Left lung (tissue), 10 donors: Measurements from ENCODE around the gene HEG1. TPM values are rescaled to one million over a fixed set of nuclear protein-coding genes. Genes with fewer than 3 reads are reported as not detected.

Experiments
- ATAC-seq: fragments of 200-7000 bp; cut with Tn5 transposase; one replicate; pipeline ENCODE4 v1.9.1; 2020; ENCODE audit warnings: moderate library complexity
- DNase-seq, 4 donors: peaks; one replicate each; pipeline ENCODE4 v3.0.0-alpha.2; 2013 to 2020
- H3K27ac ChIP-seq, 2 donors: fragments of 200-600 bp; sonication (generic) in 1 of 2; one replicate each; pipeline versions ENCODE4 v1.5.0 to v1.8.0; 2020 to 2021
- H3K27me3 ChIP-seq, 2 donors: fragments of 200-600 bp; sonication (generic) in 1 of 2; one replicate each; pipeline versions ENCODE4 v1.5.0 to v1.8.0; 2020 to 2021
- H3K36me3 ChIP-seq, 2 donors: fragments of 200-600 bp; sonication (generic) in 1 of 2; one replicate each; pipeline versions ENCODE4 v1.5.0 to v1.8.0; 2020 to 2021
- H3K4me1 ChIP-seq, 2 donors: fragments of 200-600 bp; one replicate each; pipeline ENCODE4 v1.8.0; 2021
- H3K4me3 ChIP-seq, 2 donors: fragments of 200-600 bp; sonication (generic) in 1 of 2; one replicate each; pipeline versions ENCODE4 v1.5.0 to v1.8.0; 2020 to 2021; ENCODE audit warnings: mild to moderate bottlenecking in 1 of 2
- H3K9me3 ChIP-seq, 2 donors: fragments of 200-600 bp; sonication (generic) in 1 of 2; one replicate each; pipeline versions ENCODE4 v1.5.0 to v1.8.0; 2020 to 2021
- CTCF ChIP-seq, 2 donors: fragments of 200-600 bp; sonication (generic) in 1 of 2; IDR thresholded peaks; one replicate each; pipeline versions ENCODE4 v1.5.0 to v1.8.0; 2021; ENCODE audit warnings: antibody characterized with exemption in 2 of 2
- intact Hi-C, 2 donors: fragments of 100-400 bp; cut with DNase I; formaldehyde crosslinking; loops; one replicate each; pipeline versions ENCODE4 v1.11.2 to v1.14.2; 2022
- polyA plus RNA-seq, 6 donors: library from polyadenylated mRNA; unstranded; fragments of 120-200 nt; gene quantifications; one replicate each; pipeline ENCODE4 v1.2.1, GENCODE V29; 2013; ENCODE audit not compliant: insufficient read length in 6 of 6
- total RNA-seq, 2 donors: library from RNA; stranded (reverse); fragmentation: NEBNext Ultra II Directional; extraction: Animal tissue kit (Norgen Biotek cat#: 25700); gene quantifications; one replicate each; pipeline ENCODE4 v1.2.1, GENCODE V29; 2021
- donor health status: DM: no; HTN: yes; CAD: no.
- donor health status: DM: no; HTN: no; CAD: no.

HEG1 gene
- total and polyA plus RNA-seq, 8 donors, result 43.8 to 132 (median 58.2) TPM

DNA sequence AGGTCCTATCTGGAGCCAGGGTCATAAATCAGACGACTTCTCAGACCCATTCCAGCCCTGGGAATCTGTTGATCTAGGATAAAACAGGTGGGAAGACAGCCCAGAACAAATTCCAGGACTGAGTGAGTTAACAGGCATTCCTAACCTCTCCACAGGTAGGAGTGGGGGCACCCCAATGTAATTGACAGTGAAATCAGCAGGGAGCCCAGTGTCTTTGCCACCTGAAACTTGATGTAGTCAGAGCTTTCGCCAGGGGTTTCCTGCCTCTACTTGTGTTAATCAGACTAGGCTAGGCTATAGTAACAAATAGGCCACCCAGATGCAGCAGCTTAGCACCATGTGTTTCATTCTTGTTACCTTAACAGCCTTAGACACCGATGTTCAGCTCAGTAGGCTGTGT, 2.7 kb upstream of the HEG1 start:
- no peaks in the 10 kb centered on the region for H3K9me3 ChIP-seq
- H3K4me3 ChIP-seq, result no peak overlapping the region
- no peaks in the 10 kb centered on the region for H3K36me3 ChIP-seq
- ATAC-seq (no peak), DNase-seq (no peak)
- no peak overlapping the region for H3K27ac ChIP-seq
- peaks cover 31 to 61% of the 10 kb centered on the region in 2 donors for H3K4me1 ChIP-seq
- peaks cover 0 to 19% of the 10 kb centered on the region in 2 donors for H3K27me3 ChIP-seq
- no peak for TF ChIP-seq CTCF (IDR thresholded peaks at IDR 0.05)
- intact Hi-C loops, result no loop called here

GRCh38 chr3:125057186-125057850, 1.5 kb upstream of the HEG1 start:
- intact Hi-C loops, result no loop called here
- ATAC-seq, result no peak
- Histone ChIP-seq H3K27ac (no peak overlapping the region), H3K9me3 (no peaks in the 10 kb centered on the region), H3K27me3 (peaks cover 0 to 21% of the 10 kb centered on the region in 2 donors), H3K4me1 (peaks cover 34 to 61% of the 10 kb centered on the region in 2 donors), H3K36me3 (no peaks in the 10 kb centered on the region), H3K4me3 (no peak overlapping the region)
- DNase-seq, result no peak
- TF ChIP-seq CTCF (IDR thresholded peaks at IDR 0.05), result no peak

DNA sequence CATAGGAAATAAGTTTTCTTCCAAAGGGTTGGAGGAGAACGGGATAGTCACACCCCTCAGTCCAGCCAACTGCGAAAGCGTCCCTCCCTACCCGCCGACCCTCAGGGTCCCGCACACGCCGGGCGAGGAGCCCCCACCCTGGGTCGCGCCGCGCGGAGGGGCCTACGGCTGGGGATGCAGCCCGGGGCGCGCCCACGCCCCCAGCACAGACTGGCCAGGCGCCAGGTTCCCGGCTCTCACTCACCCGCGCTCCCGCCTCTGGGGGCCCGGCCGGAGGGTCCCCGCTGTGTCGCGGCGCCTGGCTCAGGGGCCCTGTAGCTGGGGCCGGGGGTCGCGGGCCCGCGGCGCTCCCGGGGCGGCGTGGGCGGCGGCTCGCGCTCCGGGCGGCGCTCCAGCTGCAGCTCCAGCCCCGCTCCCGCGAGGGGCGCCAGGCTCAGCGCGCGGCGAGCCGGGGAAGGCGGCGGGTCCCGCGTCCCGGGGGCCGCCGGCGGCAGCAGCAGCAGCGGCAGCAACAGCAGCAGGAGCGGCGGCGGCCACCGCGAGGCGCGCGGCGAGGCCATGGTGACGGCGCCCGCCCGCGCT, 375 bp downstream of the HEG1 start:
- intact Hi-C loops, result no loop called here
- Histone ChIP-seq H3K27me3 (peaks cover 0 to 32% of the 10 kb centered on the region in 2 donors), H3K4me1 (peaks cover 39 to 62% of the 10 kb centered on the region in 2 donors), H3K4me3 (peak overlapping the region; percentile 69 to 71), H3K27ac (peak overlapping the region; percentile 80 to 87), H3K9me3 (no peaks in the 10 kb centered on the region), H3K36me3 (no peaks in the 10 kb centered on the region)
- ATAC-seq (no peak), DNase-seq (no peak)
- no peak for TF ChIP-seq CTCF (IDR thresholded peaks at IDR 0.05)

DNA sequence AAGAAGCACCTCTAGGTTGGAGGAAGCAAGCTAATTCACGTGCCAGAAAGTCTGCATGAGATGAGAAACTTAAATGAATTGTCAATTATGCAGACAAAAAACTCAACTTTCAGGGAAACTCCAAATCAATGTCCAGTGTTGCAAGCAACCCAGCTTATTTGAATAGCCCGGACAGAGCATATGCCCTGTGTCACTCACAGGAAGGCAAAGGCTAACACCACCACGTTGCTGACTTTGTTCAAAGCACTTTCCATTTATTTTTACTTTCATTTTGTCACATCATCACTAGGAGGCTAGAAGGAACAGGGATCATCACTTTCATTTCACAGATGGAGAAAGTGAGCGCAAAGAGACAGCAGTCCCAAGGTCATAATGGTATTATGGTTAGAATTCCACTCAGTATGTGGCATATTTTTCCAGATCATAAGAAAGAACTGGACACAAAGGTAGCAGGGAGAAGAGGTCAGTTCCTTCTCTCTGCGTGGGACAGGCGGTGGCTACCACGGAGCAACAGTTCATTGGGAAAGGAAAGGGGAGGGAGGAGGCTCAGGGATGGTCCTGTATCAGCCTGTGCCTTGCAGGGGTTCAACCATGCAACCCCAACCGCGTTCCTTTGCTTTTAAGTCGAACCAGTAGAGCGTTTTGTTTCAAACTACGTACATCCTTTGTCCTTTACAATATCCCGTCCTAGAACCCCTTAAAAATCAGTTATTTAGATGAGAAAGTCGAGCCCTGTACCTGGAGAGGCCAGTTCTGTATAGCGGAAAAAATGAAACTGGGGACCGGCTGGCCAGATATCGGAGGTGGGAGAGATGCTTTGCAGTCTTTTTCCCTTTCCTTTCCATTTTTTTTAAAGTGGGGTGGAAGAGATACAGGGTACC, 1.1 kb downstream of the HEG1 start:
- Histone ChIP-seq H3K4me1 (peaks cover 39 to 63% of the 10 kb centered on the region in 2 donors), H3K4me3 (peak overlapping the region; percentile 69 to 71), H3K9me3 (no peaks in the 10 kb centered on the region), H3K27me3 (peaks cover 0 to 32% of the 10 kb centered on the region in 2 donors), H3K27ac (peak overlapping the region; percentile 80 to 87), H3K36me3 (no peaks in the 10 kb centered on the region)
- intact Hi-C loops, result no loop called here
- ATAC-seq (peak; percentile 37), DNase-seq (peak in 2 of 4 donors; percentile 68 to 82)
- TF ChIP-seq CTCF (IDR thresholded peaks at IDR 0.05), result no peak

GRCh38 chr3:125054062-125054448, 1.7 kb downstream of the HEG1 start:
- DNase-seq (peak in 2 of 4 donors; percentile 48 to 66), ATAC-seq (no peak)
- H3K36me3 ChIP-seq, result no peaks in the 10 kb centered on the region
- peaks cover 39 to 63% of the 10 kb centered on the region in 2 donors for H3K4me1 ChIP-seq
- peak overlapping the region; percentile 69 to 71 for H3K4me3 ChIP-seq
- H3K27ac ChIP-seq, result peak overlapping the region; percentile 80 to 87
- no peaks in the 10 kb centered on the region for H3K9me3 ChIP-seq
- no peak for TF ChIP-seq CTCF (IDR thresholded peaks at IDR 0.05)
- peaks cover 0 to 32% of the 10 kb centered on the region in 2 donors for H3K27me3 ChIP-seq
- intact Hi-C loops, result no loop called here
